HS-27A (cell line): ENCODE results near the gene SLC6A3.

Experiments used
- DNase-seq: peaks from one replicate; pipeline ENCODE4 v3.0.0-alpha.2; 2012; ENCODE audit warnings: low read depth, missing footprints

Gene SLC6A3

DNA sequence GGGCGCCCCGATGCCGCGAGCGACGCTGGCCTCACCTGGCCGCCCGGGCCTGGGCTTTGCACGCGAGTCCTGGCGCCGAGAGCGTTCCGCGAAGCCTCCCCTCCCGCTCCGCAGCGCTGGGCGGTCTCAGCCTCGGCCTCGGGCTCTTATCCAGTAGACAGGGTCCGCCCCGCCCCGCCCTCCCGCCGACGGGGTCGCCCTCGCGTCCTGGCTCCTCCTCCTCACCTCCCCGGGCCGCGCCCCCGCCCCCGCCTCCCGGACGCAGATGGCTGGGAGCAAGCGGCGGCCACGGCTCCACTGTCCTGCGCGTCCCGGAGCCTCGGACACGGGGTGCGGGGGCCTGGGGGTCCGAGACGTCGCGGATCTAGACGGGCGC, at the start of gene SLC6A3:
SLC6A3 (minus strand) TSS at position 128 of the 376 bp plus-strand sequence. CDS start 2,243 bp downstream, outside the sequence.
- no peak for DNase-seq

DNA sequence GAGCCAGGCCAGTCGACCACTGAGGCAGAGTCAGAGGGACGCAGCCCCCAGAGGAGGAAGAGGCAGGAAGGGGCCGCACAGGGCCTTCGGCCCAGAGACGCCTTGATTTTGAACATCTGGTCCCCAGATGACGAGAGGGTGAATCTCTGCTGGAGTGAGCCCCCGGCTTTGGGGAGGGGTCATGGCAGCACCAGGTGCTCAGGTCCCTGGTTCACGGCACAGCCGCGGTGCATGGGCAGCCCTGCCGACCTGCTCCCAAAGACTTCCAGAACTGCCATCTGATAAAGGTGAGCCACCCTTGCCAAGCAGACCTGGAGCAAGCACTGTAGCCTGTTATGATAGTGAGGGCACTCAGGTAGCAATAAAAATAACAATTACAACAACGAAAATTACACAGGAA, 48.7 kb upstream of the SLC6A3 start:
- no peak for DNase-seq

- no peak for DNase-seq
Measured at GRCh38 chr5:1493413-1493812, 48.2 kb upstream of the SLC6A3 start.

GRCh38 chr5:1492757-1493156, 47.5 kb upstream of the SLC6A3 start:
- no peak for DNase-seq

DNA sequence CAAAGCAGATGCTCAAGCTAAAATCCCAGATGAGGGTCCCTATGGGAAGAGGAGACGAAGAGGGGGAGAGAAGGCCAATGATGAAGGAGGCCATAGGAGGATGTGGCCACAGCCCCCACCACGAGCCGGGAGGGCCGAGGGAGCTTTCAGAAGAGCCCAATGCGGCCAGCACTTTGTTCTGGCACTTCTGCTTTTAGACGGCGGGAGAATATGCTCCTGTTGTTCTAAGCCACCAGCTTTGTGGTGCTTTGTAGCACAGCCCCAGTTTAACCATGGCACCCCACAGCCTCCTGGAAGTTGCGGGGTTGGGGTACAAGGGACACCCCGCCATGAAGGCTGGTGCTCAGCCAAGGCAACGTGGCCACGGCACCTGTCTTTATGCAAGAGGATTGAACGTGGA, 45.1 kb upstream of the SLC6A3 start:
- DNase-seq = no peak

- DNase-seq = no peak
Measured at GRCh38 chr5:1489754-1490153, 44.5 kb upstream of the SLC6A3 start.

DNA sequence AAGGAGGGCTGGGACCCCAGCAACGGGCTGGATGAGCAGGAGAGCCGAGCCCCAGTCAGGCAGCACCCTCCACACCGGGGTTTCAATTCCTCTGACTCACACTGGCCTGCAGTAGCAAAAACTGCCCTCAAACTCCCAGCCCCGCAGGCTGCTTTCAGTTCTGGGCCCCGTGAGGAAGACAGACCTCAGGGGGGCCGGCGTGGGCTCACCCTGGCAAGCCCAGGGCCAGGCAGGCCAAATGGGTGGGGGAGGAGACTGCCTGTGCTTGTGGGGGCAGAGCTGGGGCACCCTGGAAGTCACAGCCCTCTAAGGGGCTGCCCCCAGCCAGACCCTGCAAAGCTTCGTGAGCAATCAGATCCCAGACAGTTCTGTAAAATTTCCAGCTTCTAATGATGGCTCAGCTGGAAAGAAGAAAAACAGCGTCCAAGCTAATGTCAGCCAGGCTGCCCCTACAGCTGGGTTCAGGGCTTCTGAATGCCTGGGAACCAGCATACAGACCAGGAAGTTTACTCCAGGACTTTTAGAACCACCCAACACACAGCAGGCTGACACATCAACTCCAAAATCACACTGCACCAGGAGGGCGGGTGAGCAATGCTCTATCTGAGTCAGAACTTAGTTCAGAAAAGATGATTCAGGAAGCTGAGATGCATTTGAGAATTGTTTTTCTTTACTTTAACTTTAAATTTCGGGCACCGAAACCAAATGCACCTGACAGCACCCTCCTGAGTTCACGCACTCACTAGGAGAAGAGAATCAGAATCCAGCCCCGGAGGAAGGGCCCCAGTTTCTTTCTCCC, 43.8 kb upstream of the SLC6A3 start:
- no peak for DNase-seq

DNA sequence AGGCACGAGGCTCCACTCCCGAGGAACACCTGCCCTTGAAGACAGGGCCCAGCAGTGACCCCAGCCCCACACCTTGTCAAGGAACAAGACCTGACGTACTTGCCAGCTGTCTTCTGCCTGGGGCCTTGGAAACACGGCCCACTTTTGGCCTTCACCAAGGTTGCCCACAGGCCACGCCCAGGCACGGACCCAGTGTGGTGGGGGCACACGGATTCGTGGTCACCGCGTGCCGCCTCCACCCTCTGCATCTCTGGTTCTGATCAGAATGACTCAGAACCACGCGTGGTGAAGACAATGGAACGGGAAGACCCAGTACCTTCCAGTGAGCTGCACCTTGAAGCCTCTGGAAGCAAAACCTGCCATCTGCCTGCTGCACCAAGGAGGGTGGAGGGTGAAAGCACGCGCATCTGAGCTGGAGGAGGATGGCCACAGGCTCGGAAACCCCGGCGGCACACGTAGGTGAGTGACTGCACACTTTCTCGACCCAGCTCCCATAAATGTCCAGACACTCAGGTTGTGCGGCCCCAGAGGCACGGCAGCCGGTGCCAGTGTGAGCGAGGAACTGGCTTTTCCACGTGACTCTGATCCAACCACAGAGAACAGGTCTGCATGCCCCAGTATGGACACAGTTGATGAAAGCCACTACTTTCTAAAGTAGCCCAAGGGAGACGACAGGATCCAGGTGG, 42.0 kb upstream of the SLC6A3 start:
- no peak for DNase-seq

DNA sequence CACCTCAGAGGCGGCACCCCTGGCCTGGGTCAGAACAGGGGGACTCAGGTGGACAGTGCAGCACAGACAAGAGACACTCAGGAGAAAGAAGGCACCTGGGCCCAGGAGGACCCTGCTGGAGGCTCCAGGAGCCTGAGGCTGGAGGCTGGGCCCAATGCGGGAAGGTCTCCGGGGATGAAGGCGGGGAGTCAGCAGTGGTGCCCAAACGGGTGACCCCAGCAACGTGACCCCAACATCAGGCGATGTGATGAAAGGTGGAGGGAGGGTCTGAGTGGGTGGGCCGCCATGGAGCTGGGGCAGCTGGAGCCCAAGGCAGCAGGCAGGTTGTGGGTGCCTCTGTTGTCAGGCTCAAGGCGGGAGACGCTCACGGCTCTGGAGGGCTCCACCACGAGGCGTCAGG, 41.0 kb upstream of the SLC6A3 start:
- DNase-seq = no peak

DNA sequence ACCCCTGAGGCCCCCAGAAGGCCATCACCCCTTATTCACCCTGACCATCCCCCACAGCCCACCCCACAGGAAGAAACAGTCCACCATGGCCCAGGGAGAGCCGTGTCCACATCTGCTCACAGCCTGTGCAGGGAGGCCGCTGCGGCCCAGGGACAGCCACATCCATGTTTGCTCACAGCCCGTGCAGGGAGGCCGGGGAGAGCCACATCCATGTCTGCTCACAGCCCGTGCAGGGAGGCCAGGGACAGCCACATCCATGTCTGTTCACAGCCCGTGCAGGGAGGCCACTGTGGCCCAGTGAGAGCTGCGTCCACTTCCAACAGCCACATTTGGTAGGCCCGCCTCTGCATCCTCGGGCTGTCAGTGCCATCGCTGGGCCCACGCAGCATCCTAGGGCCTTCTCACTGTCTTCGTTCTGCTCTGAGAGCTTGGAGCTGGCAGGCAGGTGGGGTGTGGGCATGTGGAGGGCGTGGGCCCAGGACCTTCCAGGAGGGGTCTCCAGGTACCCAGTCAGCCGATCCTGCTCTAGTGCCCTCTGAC, 40.4 kb upstream of the SLC6A3 start:
- no peak for DNase-seq

GRCh38 chr5:1484730-1485578, 39.7 kb upstream of the SLC6A3 start:
- DNase-seq = no peak

- DNase-seq = no peak
Measured at GRCh38 chr5:1483856-1484729, 38.9 kb upstream of the SLC6A3 start.

DNA sequence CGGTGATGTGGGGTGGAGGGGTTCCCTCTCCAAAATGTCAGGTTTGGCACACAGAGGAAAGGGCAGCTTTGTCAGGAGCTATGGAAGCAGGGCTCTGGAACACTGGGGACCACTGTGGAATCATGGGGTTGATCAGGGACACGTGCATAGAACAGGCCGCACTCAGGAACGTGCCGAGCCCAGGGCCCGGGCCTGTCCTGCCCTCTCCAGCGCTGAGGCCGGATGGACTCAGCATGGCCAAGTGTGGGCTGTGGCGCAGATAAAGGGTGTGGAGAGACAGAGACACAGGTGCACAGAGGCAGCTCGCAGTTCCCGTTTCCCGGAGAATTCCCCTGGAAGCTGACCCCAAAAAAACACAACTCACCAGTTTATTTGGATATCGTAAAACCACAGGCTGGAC, 37.8 kb upstream of the SLC6A3 start:
- no peak for DNase-seq

DNA sequence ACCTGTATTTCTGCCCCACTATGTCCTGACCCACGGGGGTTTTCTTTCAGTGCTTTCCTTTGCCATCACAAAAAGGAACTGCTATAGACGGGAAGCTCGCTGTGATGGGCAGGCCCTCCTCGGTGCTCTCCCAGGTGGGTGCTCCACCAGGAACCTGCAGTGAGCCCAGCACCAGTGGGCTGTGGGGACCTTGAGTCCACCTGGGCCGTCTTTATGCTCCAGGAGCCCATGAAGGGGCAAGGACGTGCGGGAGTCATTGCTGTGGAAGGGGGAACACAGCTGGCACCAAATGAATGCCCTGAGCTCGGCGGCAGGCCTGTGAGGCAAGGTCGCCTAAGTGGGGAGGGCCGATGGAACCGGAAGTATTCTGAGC, 36.7 kb upstream of the SLC6A3 start:
- no peak for DNase-seq

DNA sequence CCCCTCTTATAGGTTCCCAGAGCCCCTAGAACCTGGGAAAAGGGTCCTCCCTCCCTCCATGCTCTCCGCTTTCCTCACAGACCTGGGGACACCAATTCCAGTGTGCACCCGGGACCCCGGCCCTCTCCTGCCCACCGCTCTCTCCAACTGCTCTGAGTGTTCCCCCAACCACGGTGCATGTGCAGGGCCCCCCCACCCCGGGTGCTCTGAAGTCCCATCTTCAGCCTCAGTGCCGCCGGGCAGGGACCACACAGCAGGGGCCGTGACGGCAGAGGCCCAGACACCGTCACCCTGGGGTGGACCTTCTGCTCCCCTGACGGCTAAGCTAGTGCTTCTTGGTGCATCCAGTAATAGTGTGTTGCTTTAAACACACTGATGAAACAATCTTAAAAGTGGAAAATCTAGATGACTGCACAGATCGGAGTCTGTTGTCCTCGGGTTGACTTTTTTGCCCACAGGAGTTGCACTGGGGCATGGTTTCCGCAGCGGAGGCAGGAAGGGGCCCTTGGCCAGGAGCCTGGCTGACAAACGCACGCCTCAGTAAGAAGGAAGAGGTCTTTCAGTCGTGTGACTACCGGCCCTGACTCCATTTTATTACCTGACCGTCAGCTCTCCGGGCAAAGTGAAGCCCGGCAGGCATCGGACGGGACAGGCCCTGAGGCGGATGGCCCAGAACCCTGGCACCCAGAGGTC, 36.2 kb upstream of the SLC6A3 start:
- DNase-seq = no peak

- no peak for DNase-seq
Measured at GRCh38 chr5:1480806-1481205, 35.6 kb upstream of the SLC6A3 start.

DNA sequence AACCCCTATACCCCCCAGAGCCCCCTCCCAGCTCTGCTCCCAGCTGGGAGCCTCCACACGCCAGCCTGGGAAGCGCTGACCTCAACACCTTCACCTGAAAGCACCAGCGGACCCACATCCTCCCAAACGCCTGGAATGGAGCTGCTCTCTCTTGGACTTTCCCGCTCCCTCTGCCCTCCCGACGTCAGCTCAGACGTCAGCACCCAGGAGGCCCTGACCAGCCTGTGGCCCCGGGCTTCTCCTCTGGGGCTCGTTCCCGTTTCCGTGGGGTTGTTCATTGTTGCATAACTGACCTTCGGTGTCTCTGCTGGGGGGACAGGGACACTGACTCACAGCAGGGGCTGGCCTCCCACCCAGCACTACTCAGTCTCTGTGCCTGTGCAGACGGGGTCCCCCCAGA, 35.0 kb upstream of the SLC6A3 start:
- DNase-seq = no peak

GRCh38 chr5:1479581-1480188, 34.4 kb upstream of the SLC6A3 start:
- DNase-seq = no peak

DNA sequence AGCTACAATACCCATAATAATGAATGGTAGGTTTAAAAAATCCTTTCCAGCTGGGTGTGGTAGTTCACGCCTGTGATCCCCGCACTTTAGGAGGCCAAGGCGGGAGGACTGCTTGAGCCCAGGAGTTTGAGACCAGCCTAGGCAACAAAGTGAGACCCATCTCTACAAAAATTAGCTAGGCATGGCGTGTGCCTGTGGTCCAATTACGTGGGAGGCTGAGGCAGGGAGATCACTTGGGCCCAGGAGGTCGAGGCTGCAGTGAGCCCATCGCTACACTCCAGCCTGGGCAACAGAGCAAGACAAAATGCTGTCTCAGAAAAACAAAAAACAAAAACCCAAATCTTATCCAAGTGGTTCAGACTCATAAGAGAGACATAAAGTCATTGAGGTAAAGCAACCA, 33.8 kb upstream of the SLC6A3 start:
- DNase-seq = no peak

GRCh38 chr5:1478271-1479035, 33.2 kb upstream of the SLC6A3 start:
- no peak for DNase-seq
